ENCODE data around the gene FLNB. TPM values are rescaled to one million over a fixed set of nuclear protein-coding genes. Genes with fewer than 3 reads are reported as not detected.

Gene FLNB
- total and polyA plus RNA-seq, 2 of the 13 experiments (the other 11 are each of a cell fraction or from before 2014, with no cell fraction given), result 106 to 130 TPM

GRCh38 chr3:58071480-58071971, 63.3 kb downstream of the FLNB start (continued):
- TF ChIP-seq NFRKB (IDR thresholded peaks at IDR 0.05), result no peak
- 0 out of 2 replicates have a peak, but pooled peaks have one; percentile 25 for TF ChIP-seq HNRNPUL1 (IDR thresholded peaks at IDR 0.05; ENCODE audit: low read depth, low read length)
- TF ChIP-seq KMT2B (CRISPR knock-in tag; IDR thresholded peaks at IDR 0.05), result 0 out of 2 replicates have a peak, but pooled peaks have one; percentile 42
- no peak for TF ChIP-seq ZNF510 (CRISPR knock-in tag; IDR thresholded peaks at IDR 0.05; ENCODE audit: low read depth)
- TF ChIP-seq ZNF292 (CRISPR knock-in tag; IDR thresholded peaks at IDR 0.05; ENCODE audit: borderline replicate concordance, low read depth), result peak; percentile 68; the same call in 1 of the 2 replicates
- no peak for TF ChIP-seq HNF4A (CRISPR knock-in tag; IDR thresholded peaks at IDR 0.05)
- TF ChIP-seq POLR2AphosphoS5 (IDR thresholded peaks at IDR 0.05; ENCODE audit: low read depth, low read length), result no peak
- peak; percentile 90 for TF ChIP-seq MAX (IDR thresholded peaks at IDR 0.05)
- TF ChIP-seq ZNF607 (CRISPR knock-in tag; IDR thresholded peaks at IDR 0.05; ENCODE audit: borderline replicate concordance), result peak; percentile 71; the same call in 1 of the 2 replicates
- peak; percentile 70 for TF ChIP-seq DMAP1 (CRISPR knock-in tag; IDR thresholded peaks at IDR 0.05)
- peak; percentile 54; the same call in 1 of the 2 replicates for TF ChIP-seq ARID4A (CRISPR knock-in tag; IDR thresholded peaks at IDR 0.05; ENCODE audit: borderline replicate concordance)
- TF ChIP-seq TFDP1 (CRISPR knock-in tag; IDR thresholded peaks at IDR 0.05; ENCODE audit: borderline replicate concordance), result peak; percentile 88; the same call in 1 of the 2 replicates
- no peak for TF ChIP-seq ZNF382 (CRISPR knock-in tag; IDR thresholded peaks at IDR 0.05; ENCODE audit: borderline replicate concordance)
- TF ChIP-seq MLXIP (CRISPR knock-in tag; IDR thresholded peaks at IDR 0.05; ENCODE audit: borderline replicate concordance), result peak; percentile 66; the same call in 1 of the 2 replicates
- no peak for TF ChIP-seq NBN (conservative IDR thresholded peaks at IDR 0.05)
- no peak for TF ChIP-seq ZNF768 (CRISPR knock-in tag; IDR thresholded peaks at IDR 0.05)
- TF ChIP-seq MEF2D (CRISPR knock-in tag; IDR thresholded peaks at IDR 0.05), result peak; percentile 65; the same call in 1 of the 2 replicates
- TF ChIP-seq, protein P1, sequence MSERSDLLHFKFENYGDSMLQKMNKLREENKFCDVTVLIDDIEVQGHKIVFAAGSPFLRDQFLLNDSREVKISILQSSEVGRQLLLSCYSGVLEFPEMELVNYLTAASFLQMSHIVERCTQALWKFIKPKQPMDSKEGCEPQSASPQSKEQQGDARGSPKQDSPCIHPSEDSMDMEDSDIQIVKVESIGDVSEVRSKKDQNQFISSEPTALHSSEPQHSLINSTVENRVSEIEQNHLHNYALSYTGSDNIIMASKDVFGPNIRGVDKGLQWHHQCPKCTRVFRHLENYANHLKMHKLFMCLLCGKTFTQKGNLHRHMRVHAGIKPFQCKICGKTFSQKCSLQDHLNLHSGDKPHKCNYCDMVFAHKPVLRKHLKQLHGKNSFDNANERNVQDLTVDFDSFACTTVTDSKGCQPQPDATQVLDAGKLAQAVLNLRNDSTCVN (CRISPR knock-in tag; IDR thresholded peaks at IDR 0.05; ENCODE audit: borderline replicate concordance), result peak; percentile 68
- peak; percentile 61 for TF ChIP-seq NR2C2 (CRISPR knock-in tag; IDR thresholded peaks at IDR 0.05; ENCODE audit: borderline replicate concordance)
- peak; percentile 67 for TF ChIP-seq RXRB (CRISPR knock-in tag; IDR thresholded peaks at IDR 0.05; ENCODE audit: borderline replicate concordance)
- TF ChIP-seq ZNF430 (CRISPR knock-in tag; IDR thresholded peaks at IDR 0.05), result 0 out of 2 replicates have a peak, but pooled peaks have one; percentile 44
